Measurements from ENCODE around the gene CCDC89.

The CCDC89 gene

GRCh38 chr11:85685820-85686459 is at the start of gene CCDC89:
Gene CCDC89 (minus strand): TSS chr11:85686195. CDS start chr11:85686130, 65 bp downstream.
- FAIRE-seq, result no peak
- no peak for DNase-seq (ENCODE audit: low spot score)

- no peak for FAIRE-seq
- DNase-seq (ENCODE audit: low spot score), result no peak
Measured at GRCh38 chr11:85732965-85733364, 47.0 kb upstream of the CCDC89 start.

- FAIRE-seq (no peak), DNase-seq (ENCODE audit: low spot score) (no peak)
Measured at GRCh38 chr11:85726381-85726780, 40.4 kb upstream of the CCDC89 start.

- FAIRE-seq, result no peak
- peak; percentile 62 for DNase-seq (ENCODE audit: low spot score)
Measured at GRCh38 chr11:85725510-85726258, 39.7 kb upstream of the CCDC89 start.

- FAIRE-seq, result no peak
- DNase-seq (ENCODE audit: low spot score), result no peak
Measured at GRCh38 chr11:85724748-85725465, 38.9 kb upstream of the CCDC89 start.

GRCh38 chr11:85723088-85723487 is 37.1 kb upstream of the CCDC89 start:
- FAIRE-seq (peak; percentile 40), DNase-seq (ENCODE audit: low spot score) (no peak)

GRCh38 chr11:85721191-85721590 is 35.2 kb upstream of the CCDC89 start:
- DNase-seq (ENCODE audit: low spot score), result no peak
- no peak for FAIRE-seq

GRCh38 chr11:85718991-85719807 is 33.2 kb upstream of the CCDC89 start:
- peak; percentile 90 for DNase-seq (ENCODE audit: low spot score)
- no peak for FAIRE-seq

GRCh38 chr11:85718126-85718943 is 32.3 kb upstream of the CCDC89 start:
- no peak for DNase-seq (ENCODE audit: low spot score)
- no peak for FAIRE-seq

GRCh38 chr11:85717429-85717828 is 31.4 kb upstream of the CCDC89 start:
- DNase-seq (ENCODE audit: low spot score), result no peak

GRCh38 chr11:85712953-85713352 is 27.0 kb upstream of the CCDC89 start:
- FAIRE-seq (no peak), DNase-seq (ENCODE audit: low spot score) (no peak)

More at GRCh38 chr11:85717429-85717828, 31.4 kb upstream of the CCDC89 start:
- FAIRE-seq, result no peak

GRCh38 chr11:85710917-85711316 is 24.9 kb upstream of the CCDC89 start:
- DNase-seq (ENCODE audit: low spot score), result no peak

GRCh38 chr11:85709941-85710702 is 24.1 kb upstream of the CCDC89 start:
- DNase-seq (ENCODE audit: low spot score), result no peak
- FAIRE-seq, result no peak

More at GRCh38 chr11:85710917-85711316, 24.9 kb upstream of the CCDC89 start:
- no peak for FAIRE-seq

GRCh38 chr11:85705800-85706199 is 19.8 kb upstream of the CCDC89 start:
- FAIRE-seq (no peak), DNase-seq (ENCODE audit: low spot score) (no peak)

GRCh38 chr11:85704967-85705366 is 19.0 kb upstream of the CCDC89 start:
- FAIRE-seq (no peak), DNase-seq (ENCODE audit: low spot score) (no peak)

GRCh38 chr11:85699957-85700741 is 14.2 kb upstream of the CCDC89 start:
- DNase-seq (ENCODE audit: low spot score), result no peak
- no peak for FAIRE-seq

GRCh38 chr11:85698195-85698594 is 12.2 kb upstream of the CCDC89 start:
- DNase-seq (ENCODE audit: low spot score) (no peak), FAIRE-seq (no peak)

- no peak for DNase-seq (ENCODE audit: low spot score)
- no peak for FAIRE-seq
Measured at GRCh38 chr11:85697747-85698146, 11.8 kb upstream of the CCDC89 start.

- DNase-seq (ENCODE audit: low spot score) (no peak), FAIRE-seq (no peak)
Measured at GRCh38 chr11:85695546-85695945, 9.6 kb upstream of the CCDC89 start.

Data from urothelium cell line (cell line).